Liver (tissue), 2 donors: ENCODE data around the gene PPP2R3A.
"Not testable (repeated sequence)": the region's sequence is repeated elsewhere in the genome, so short reads cannot be mapped to it uniquely, and the experiment has no call there.

Experiments used
- JUND ChIP-seq, 2 donors: IDR thresholded peaks; 2 replicates each; pipeline ENCODE4 v1.6.1; 2016; ENCODE audit warnings: antibody characterized with exemption in 2 of 2
- SP1 ChIP-seq: IDR thresholded peaks from 2 replicates; pipeline ENCODE4 v1.6.1; 2018; ENCODE audit warnings: antibody characterized with exemption, mild to moderate bottlenecking
- donor health status: healthy.

DNA sequence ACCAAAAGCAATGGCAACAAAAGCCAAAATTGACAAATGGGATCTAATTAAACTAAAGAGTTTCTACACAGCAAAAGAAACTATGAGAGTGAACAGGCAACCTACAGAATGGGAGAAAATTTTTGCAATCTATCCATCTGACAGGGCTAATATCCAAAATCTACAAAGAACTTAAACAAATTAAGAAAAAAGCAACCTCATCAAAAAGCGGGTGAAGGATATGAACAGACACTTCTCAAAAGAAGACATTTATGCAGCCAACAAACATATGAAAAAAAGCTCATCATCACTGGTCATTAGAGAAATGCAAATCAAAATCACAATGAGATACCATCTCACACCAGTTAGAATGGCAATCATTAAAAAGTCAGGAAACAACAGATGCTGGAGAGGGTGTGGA is 153.8 kb downstream of the PPP2R3A start:
- not testable (repeated sequence) for TF ChIP-seq JUND (IDR thresholded peaks at IDR 0.05); SP1
